GM23338 (cell line): ENCODE data around the gene CCDC122. TPM values are rescaled to one million over a fixed set of nuclear protein-coding genes. Genes with fewer than 3 reads are reported as not detected.

Source experiments
- ATAC-seq: fragments of 200-7000 bp; cut with Tn5 transposase; 3 replicates; pipeline ENCODE4 v1.9.1; 2020
- DNase-seq: peaks from one replicate; pipeline ENCODE4 v3.0.0-alpha.2; 2015; ENCODE audit warnings: low spot score
- H2AFZ ChIP-seq: fragments of 200-600 bp; sonication (generic); 2 replicates; pipeline ENCODE4 v1.8.0; 2016; ENCODE audit warnings: antibody characterized with exemption, mild to moderate bottlenecking, moderate library complexity
- H3F3A ChIP-seq: fragments of 200-600 bp; sonication (generic); replicated peaks from 2 replicates; pipeline ENCODE4 v1.8.0; 2017; ENCODE audit warnings: antibody characterized with exemption, mixed run types, low read depth
- H3K27ac ChIP-seq: fragments of 200-600 bp; sonication (generic); 2 replicates; pipeline ENCODE4 v1.6.1; 2016; ENCODE audit warnings: low read depth
- H3K27me3 ChIP-seq: fragments of 200-600 bp; sonication (generic); 2 replicates; pipeline ENCODE4 v1.8.0; 2016; ENCODE audit warnings: mild to moderate bottlenecking, mixed run types, moderate library complexity; ENCODE audit not compliant: insufficient read depth
- H3K36me3 ChIP-seq: fragments of 200-600 bp; sonication (generic); 2 replicates; pipeline ENCODE4 v1.8.0; 2016; ENCODE audit warnings: mild to moderate bottlenecking; ENCODE audit not compliant: insufficient read depth
- H3K4me1 ChIP-seq: fragments of 200-600 bp; sonication (generic); 2 replicates; pipeline ENCODE4 v1.8.0; 2016; ENCODE audit warnings: mild to moderate bottlenecking, moderate library complexity; ENCODE audit not compliant: insufficient read depth
- H3K4me2 ChIP-seq: fragments of 200-600 bp; sonication (generic); 2 replicates; pipeline ENCODE4 v1.7.1; 2017; ENCODE audit warnings: mixed run types
- H3K4me3 ChIP-seq: fragments of 200-600 bp; sonication (generic); 2 replicates; pipeline ENCODE4 v1.6.1; 2016; ENCODE audit warnings: mixed run types
- H3K79me2 ChIP-seq: fragments of 200-600 bp; sonication (generic); replicated peaks from 2 replicates; pipeline ENCODE4 v1.8.0; 2017; ENCODE audit warnings: mild to moderate bottlenecking; ENCODE audit not compliant: insufficient read depth
- H3K9me2 ChIP-seq: fragments of 200-600 bp; sonication (generic); 2 replicates; pipeline ENCODE4 v1.8.0; 2017; ENCODE audit not compliant: insufficient read depth
- H4K20me1 ChIP-seq: fragments of 200-600 bp; sonication (generic); replicated peaks from 2 replicates; pipeline ENCODE4 v1.8.0; 2017; ENCODE audit warnings: mild to moderate bottlenecking; ENCODE audit not compliant: insufficient read depth
- H3K27ac Mint-ChIP-seq: 2 replicates; pipeline ENCODE4 v1.8.0; 2020; ENCODE audit warnings: inconsistent platforms, mild to moderate bottlenecking, moderate library complexity, mixed read lengths
- H3K27me3 Mint-ChIP-seq: 3 replicates; pipeline ENCODE4 v1.8.0; 2022; ENCODE audit warnings: low read depth, mild to moderate bottlenecking, moderate library complexity, mixed read lengths, inconsistent platforms; ENCODE audit not compliant: insufficient read depth, poor library complexity
- H3K36me3 Mint-ChIP-seq: 3 replicates; pipeline ENCODE4 v1.8.0; 2021; ENCODE audit warnings: low read depth, mild to moderate bottlenecking, inconsistent platforms, moderate library complexity, mixed read lengths
- H3K4me1 Mint-ChIP-seq: 3 replicates; pipeline ENCODE4 v1.8.0; 2020; ENCODE audit warnings: mild to moderate bottlenecking, inconsistent platforms, mixed read lengths
- H3K4me3 Mint-ChIP-seq: 3 replicates; pipeline ENCODE4 v1.8.0; 2021; ENCODE audit warnings: moderate library complexity, mild to moderate bottlenecking, inconsistent platforms, mixed read lengths
- H3K9me3 Mint-ChIP-seq: 3 replicates; pipeline ENCODE4 v1.8.0; 2020; ENCODE audit warnings: moderate library complexity, mild to moderate bottlenecking, inconsistent platforms, mixed read lengths
- CREB1 ChIP-seq: fragments of 250-450 bp; sonication (Bioruptor Pico); IDR thresholded peaks from 2 replicates; pipeline ENCODE4 v1.5.0; 2020; ENCODE audit warnings: low read depth, mild to moderate bottlenecking, moderate library complexity
- CTCF ChIP-seq, 2 experiments: fragments of 200-600 bp in 1 of 2; sonication (generic) in 1 of 2; conservative IDR thresholded peaks; 2 replicates each; pipeline versions ENCODE4 v1.5.1 to v1.6.1; 2016 to 2017; ENCODE audit warnings: antibody characterized with exemption in 2 of 2, low read depth in 2 of 2, mild to moderate bottlenecking in 2 of 2, moderate library complexity in 1 of 2
- EZH2 ChIP-seq: fragments of 200-600 bp; sonication (generic); IDR thresholded peaks from one replicate; pipeline ENCODE4 v1.8.0; 2017; ENCODE audit warnings: antibody characterized with exemption, mild to moderate bottlenecking, low read depth; ENCODE audit not compliant: unreplicated experiment
- EZH2phosphoT487 ChIP-seq: fragments of 200-600 bp; sonication (generic); IDR thresholded peaks from one replicate; pipeline ENCODE4 v1.8.1; 2018; ENCODE audit warnings: antibody characterized with exemption; ENCODE audit not compliant: unreplicated experiment
- NANOG ChIP-seq: IDR thresholded peaks from 2 replicates; pipeline ENCODE4 v1.6.1; 2016; ENCODE audit warnings: antibody characterized with exemption, borderline replicate concordance
- POLR2AphosphoS5 ChIP-seq: IDR thresholded peaks from 2 replicates; pipeline ENCODE4 v1.6.1; 2016; ENCODE audit warnings: antibody characterized with exemption, low read depth
- REST ChIP-seq: IDR thresholded peaks from one replicate; pipeline ENCODE4 v1.6.1; 2018; ENCODE audit warnings: antibody characterized with exemption; ENCODE audit not compliant: unreplicated experiment
- ZNF114 ChIP-seq: fragments of 250-450 bp; sonication (Bioruptor Pico); IDR thresholded peaks from 2 replicates; pipeline ENCODE4 v1.5.0; 2020; ENCODE audit warnings: mild to moderate bottlenecking, moderate library complexity
- ZNF331 ChIP-seq: fragments of 250-450 bp; sonication (Bioruptor Pico); IDR thresholded peaks from 2 replicates; pipeline ENCODE4 v1.5.0; 2020; ENCODE audit warnings: low read depth, mild to moderate bottlenecking, moderate library complexity
- polyA plus RNA-seq: library from polyadenylated mRNA; unstranded; fragments of >200 nt; fragmentation: Nextera tagmentation; extraction: Ambion mirVana; gene quantifications from 2 replicates; pipeline ENCODE4 v1.2.1, GENCODE V29; 2016
- total RNA-seq: library from RNA; depleted of rRNA; stranded (reverse); fragments of >200 nt; shearing (Covaris generic); gene quantifications from 2 replicates; pipeline ENCODE4 v1.2.3, GENCODE V29; 2014
- TF ChIP-seq, protein P1 (sequence below): IDR thresholded peaks from 2 replicates; pipeline ENCODE4 v1.6.1; 2016; ENCODE audit warnings: antibody characterized with exemption

Gene CCDC122
- total and polyA plus RNA-seq, 2 experiments from 2014 or later = 7.5 to 30.6 TPM

DNA sequence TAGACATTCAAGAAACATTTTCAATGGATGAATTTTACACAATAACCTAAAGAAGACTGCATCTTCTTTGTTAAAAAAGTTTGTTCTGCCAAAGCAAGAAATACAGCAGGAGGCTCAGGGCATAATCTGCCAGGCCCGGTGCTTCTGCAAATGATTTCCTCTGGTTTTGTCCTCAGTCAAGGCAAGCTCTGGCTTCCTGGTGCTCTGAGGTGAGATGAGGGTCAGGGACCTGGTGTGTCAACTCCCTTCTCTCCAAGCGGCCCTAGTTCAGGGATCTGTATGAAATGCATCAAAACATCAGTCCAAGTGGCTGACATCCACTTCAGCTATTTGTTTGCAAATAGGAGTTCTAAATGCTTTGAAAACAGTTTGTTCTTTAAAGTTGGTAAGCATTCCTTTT lies 31.7 kb upstream of the CCDC122 start:
- H3K27ac Mint-ChIP-seq = no peak overlapping the region
- H4K20me1 ChIP-seq = no peaks in the 10 kb centered on the region
- H3K27ac ChIP-seq = no peak overlapping the region
- H3K79me2 ChIP-seq = no peaks in the 10 kb centered on the region
- H3K27me3 ChIP-seq = no peaks in the 10 kb centered on the region
- H3K4me1 Mint-ChIP-seq = no peaks in the 10 kb centered on the region
- H3K36me3 Mint-ChIP-seq = no peaks in the 10 kb centered on the region
- H3K4me3 ChIP-seq = no peak overlapping the region
- H2AFZ ChIP-seq = 0 out of 2 replicates have a peak overlapping the region, but pooled peaks have one; percentile 12
- H3K4me3 Mint-ChIP-seq = no peak overlapping the region
- TF ChIP-seq EZH2phosphoT487 (no peak), CREB1 (CRISPR knock-in tag) (no peak), EZH2 (no peak), CTCF (conservative IDR thresholded peaks at IDR 0.05; ENCODE audit: low read depth in 2 of 2) (no peak), POLR2AphosphoS5 (no peak), ZNF114 (no peak), ZNF331 (CRISPR knock-in tag) (no peak)
- TF ChIP-seq, protein P1, sequence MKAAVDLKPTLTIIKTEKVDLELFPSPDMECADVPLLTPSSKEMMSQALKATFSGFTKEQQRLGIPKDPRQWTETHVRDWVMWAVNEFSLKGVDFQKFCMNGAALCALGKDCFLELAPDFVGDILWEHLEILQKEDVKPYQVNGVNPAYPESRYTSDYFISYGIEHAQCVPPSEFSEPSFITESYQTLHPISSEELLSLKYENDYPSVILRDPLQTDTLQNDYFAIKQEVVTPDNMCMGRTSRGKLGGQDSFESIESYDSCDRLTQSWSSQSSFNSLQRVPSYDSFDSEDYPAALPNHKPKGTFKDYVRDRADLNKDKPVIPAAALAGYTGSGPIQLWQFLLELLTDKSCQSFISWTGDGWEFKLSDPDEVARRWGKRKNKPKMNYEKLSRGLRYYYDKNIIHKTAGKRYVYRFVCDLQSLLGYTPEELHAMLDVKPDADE = no peak
- H3F3A ChIP-seq = no peaks in the 10 kb centered on the region
- H3K4me2 ChIP-seq = no peak overlapping the region
- DNase-seq = no peak
- H3K4me1 ChIP-seq = no peaks in the 10 kb centered on the region
- H3K36me3 ChIP-seq = no peaks in the 10 kb centered on the region
- no peak for ATAC-seq
- no peaks in the 10 kb centered on the region for H3K9me3 Mint-ChIP-seq
- H3K27me3 Mint-ChIP-seq = no peaks in the 10 kb centered on the region
- no peaks in the 10 kb centered on the region for H3K9me2 ChIP-seq

DNA sequence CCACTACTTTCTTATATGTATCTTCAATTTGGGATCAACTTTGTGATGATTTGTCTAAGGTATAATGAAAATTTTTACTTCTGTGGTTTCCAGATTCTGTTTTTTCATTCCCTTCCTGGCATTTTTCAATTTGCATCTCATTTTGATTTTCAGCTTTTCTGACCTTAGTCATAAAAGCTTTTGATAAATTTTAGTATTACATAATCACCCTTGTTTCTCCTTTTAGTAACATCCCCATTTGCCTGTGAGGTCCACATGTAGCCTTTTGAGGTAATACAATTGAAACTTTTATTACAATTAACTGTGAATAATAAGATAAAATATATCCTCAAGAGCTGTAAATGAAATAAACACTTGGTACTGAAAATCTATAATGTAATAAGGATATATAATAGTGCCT lies 31.3 kb upstream of the CCDC122 start:
- H3K9me2 ChIP-seq = no peaks in the 10 kb centered on the region
- H3K9me3 Mint-ChIP-seq = no peaks in the 10 kb centered on the region
- no peak overlapping the region for H3K4me2 ChIP-seq
- no peak overlapping the region for H2AFZ ChIP-seq
- H3K4me1 Mint-ChIP-seq = no peaks in the 10 kb centered on the region
- H4K20me1 ChIP-seq = no peaks in the 10 kb centered on the region
- H3K4me1 ChIP-seq = no peaks in the 10 kb centered on the region
- no peaks in the 10 kb centered on the region for H3K79me2 ChIP-seq
- H3K4me3 ChIP-seq = no peak overlapping the region
- no peaks in the 10 kb centered on the region for H3K36me3 Mint-ChIP-seq
- H3K36me3 ChIP-seq = no peaks in the 10 kb centered on the region
- no peaks in the 10 kb centered on the region for H3K27me3 ChIP-seq
- H3K27me3 Mint-ChIP-seq = no peaks in the 10 kb centered on the region
- H3K27ac ChIP-seq = no peak overlapping the region
- H3K4me3 Mint-ChIP-seq = no peak overlapping the region
- DNase-seq = no peak
- ATAC-seq = no peak
- H3F3A ChIP-seq = no peaks in the 10 kb centered on the region
- no peak overlapping the region for H3K27ac Mint-ChIP-seq
- TF ChIP-seq CTCF (conservative IDR thresholded peaks at IDR 0.05; ENCODE audit: low read depth in 2 of 2) (no peak), POLR2AphosphoS5 (no peak), REST (no peak), EZH2phosphoT487 (no peak), ZNF331 (CRISPR knock-in tag) (no peak), NANOG (no peak)
